CD8-positive, alpha-beta memory T cell (primary cell): ENCODE measurements around the gene UNC93B1. TPM values are rescaled to one million over a fixed set of nuclear protein-coding genes. Genes with fewer than 3 reads are reported as not detected.

ENCODE experiments used
- CTCF ChIA-PET: fragments of 350-600 bp; sonication (Branson Sonifier 250); formaldehyde crosslinking; loops from one replicate; lab custom pipeline; 2021; ENCODE audit warnings: antibody characterized with exemption; lab: Charles Lee
- POLR2A ChIA-PET: fragments of 350-600 bp; sonication (Branson Sonifier 250); formaldehyde crosslinking; loops from one replicate; lab custom pipeline; 2021; ENCODE audit warnings: antibody characterized with exemption; lab: Charles Lee
- DNase-seq, 5 donors: peaks; one replicate each; pipeline versions ENCODE4 v3.0.0 to v3.0.0-alpha.2; 2020 to 2022; ENCODE audit warnings: mixed read lengths in 1 of 5
- H3K27ac ChIP-seq: one replicate; pipeline ENCODE4 v1.7.0; 2013; ENCODE audit warnings: low read depth, mild to moderate bottlenecking, low read length, moderate library complexity
- H3K27me3 ChIP-seq: 2 replicates; pipeline ENCODE4 v1.7.0; 2013; ENCODE audit warnings: low read length, mild to moderate bottlenecking; ENCODE audit not compliant: insufficient read depth, poor library complexity, severe bottlenecking
- H3K36me3 ChIP-seq: 2 replicates; pipeline ENCODE4 v1.7.0; 2013; ENCODE audit warnings: mild to moderate bottlenecking, low read length, moderate library complexity; ENCODE audit not compliant: insufficient read depth
- H3K4me1 ChIP-seq: 2 replicates; pipeline ENCODE4 v1.7.0; 2013; ENCODE audit warnings: mild to moderate bottlenecking, low read length, moderate library complexity; ENCODE audit not compliant: insufficient read depth
- H3K4me3 ChIP-seq: 2 replicates; pipeline ENCODE4 v1.7.0; 2013; ENCODE audit warnings: mild to moderate bottlenecking, low read length
- H3K9me3 ChIP-seq: 2 replicates; pipeline ENCODE4 v1.7.0; 2013; ENCODE audit warnings: mild to moderate bottlenecking, low read length
- H3K27ac Mint-ChIP-seq, 8 donors: one replicate each; pipeline ENCODE4 v1.8.0; 2020 to 2021; ENCODE audit warnings: mixed read lengths in 8 of 8, mild to moderate bottlenecking in 6 of 8, inconsistent platforms in 3 of 8, moderate library complexity in 3 of 8
- H3K27me3 Mint-ChIP-seq, 2 donors: one replicate each; pipeline ENCODE4 v1.8.0; 2020 to 2021; ENCODE audit warnings: mixed read lengths in 2 of 2, mild to moderate bottlenecking in 1 of 2, moderate library complexity in 1 of 2
- H3K36me3 Mint-ChIP-seq, 3 donors: one replicate each; pipeline ENCODE4 v1.8.0; 2020 to 2021; ENCODE audit warnings: mixed read lengths in 3 of 3, inconsistent platforms in 1 of 3, mild to moderate bottlenecking in 1 of 3
- H3K4me1 Mint-ChIP-seq, 3 donors: one replicate each; pipeline ENCODE4 v1.8.0; 2020 to 2021; ENCODE audit warnings: mixed read lengths in 3 of 3, inconsistent platforms in 1 of 3, mild to moderate bottlenecking in 1 of 3
- H3K4me3 Mint-ChIP-seq, 7 donors: one replicate each; pipeline ENCODE4 v1.8.0; 2020 to 2021; ENCODE audit warnings: mixed read lengths in 7 of 7, mild to moderate bottlenecking in 6 of 7, moderate library complexity in 4 of 7, inconsistent platforms in 2 of 7
- H3K9me3 Mint-ChIP-seq, 5 donors: one replicate each; pipeline ENCODE4 v1.8.0; 2020 to 2022; ENCODE audit warnings: mixed read lengths in 5 of 5, mild to moderate bottlenecking in 3 of 5, moderate library complexity in 2 of 5, inconsistent platforms in 1 of 5
- polyA plus RNA-seq: library from polyadenylated mRNA; unstranded; fragments of 300-500 nt; fragmentation: Illumina TruSeq; gene quantifications from one replicate; pipeline ENCODE4 v1.2.3, GENCODE V29; 2021
- total RNA-seq, 2 experiments: library from RNA; stranded (reverse); gene quantifications; one replicate each; pipeline ENCODE4 v1.2.3, GENCODE V29; 2021

UNC93B1 gene
- total and polyA plus RNA-seq, 3 experiments from 2014 or later: 9.8 to 26.5 (median 11.1) TPM

DNA sequence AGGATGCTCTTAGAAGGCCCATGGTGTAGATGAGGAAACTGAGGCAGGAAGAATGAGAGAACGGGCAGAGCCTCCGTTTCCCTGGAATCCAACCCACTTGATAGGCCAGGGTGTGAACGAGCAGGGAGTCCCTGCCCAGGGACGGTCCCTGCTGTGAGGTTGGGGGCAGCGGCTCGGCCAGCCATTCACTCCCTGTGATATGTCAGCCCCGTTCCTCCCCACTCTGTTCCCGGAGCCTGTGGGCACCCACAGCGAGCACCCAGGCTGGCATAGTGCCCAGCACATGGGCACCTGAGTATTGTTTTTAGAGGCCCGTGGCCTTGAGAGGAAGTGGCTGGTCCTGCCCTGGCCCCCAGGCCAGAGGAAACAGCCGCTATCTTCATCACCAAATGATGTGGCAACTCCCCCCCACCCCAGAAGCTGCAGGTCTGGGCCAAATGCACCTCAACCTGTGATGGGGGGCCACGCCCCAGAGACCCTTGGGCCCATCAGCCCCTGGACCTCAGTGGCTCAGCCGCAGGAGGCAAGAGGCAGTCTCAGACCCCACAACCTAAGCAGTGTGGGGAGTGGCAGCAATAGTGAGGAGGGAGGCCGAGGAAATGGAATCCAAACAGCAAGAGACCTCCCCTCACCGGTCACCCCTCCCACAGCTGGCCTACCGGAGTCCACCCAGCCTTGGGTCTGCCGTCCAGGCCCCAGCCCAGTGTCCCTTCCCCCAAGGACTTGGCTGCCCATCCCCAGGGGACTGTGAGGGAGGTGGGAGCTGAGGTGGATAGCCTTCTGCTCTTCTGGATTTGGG lies 8.3 kb upstream of the UNC93B1 start:
- POLR2A ChIA-PET: no interaction called here

DNA sequence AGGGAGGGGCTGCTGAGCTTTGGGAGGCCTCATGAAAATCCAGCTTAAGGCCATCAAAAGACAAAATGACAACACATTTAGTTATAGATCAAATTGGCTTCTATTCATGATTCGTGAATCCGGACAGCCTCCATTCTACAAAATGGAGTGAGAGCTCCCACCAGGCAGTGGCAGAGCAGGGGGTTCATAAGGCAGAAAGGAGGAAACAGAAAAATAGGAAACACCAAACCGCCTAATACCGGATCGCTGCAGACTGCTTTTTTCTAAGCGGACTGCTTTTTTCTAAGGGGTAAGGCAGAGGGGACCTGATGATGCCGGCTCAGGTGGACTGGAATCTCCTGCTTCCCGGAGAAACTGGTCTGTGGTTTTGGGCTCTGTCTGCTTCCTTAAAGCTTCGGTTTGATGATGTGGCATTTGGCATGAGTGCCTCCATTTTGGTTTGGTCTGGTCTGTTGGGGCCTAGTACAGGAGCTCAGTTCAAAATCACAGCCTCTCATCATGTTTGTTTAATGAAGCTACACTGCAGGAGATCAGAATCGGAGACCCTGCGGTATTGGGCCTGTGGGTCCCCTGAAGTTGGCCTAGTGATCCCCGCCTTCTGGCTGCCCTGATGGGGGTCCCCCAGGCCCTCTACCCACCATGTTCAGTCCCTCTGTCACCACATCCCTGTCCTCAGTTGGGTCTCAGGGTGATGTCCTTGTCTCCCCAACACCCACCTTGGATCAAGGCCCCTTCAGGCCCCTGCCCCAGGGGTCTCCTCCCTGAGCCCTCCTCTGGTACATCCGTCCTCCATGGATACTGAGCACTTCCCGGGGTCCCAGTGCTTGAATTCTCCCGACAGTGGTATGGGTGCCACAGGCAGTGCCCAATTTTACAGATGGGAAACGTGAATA lies 7.4 kb upstream of the UNC93B1 start:
- ChIA-PET CTCF (interaction anchor here (1.1 kb wide), 1 partner anchor 13 kb away, joined by 3 read pairs; no protein-coding TSS in a partner anchor), POLR2A (no interaction called here)

More for the DNA sequence above, 8.3 kb upstream of the UNC93B1 start:
- Histone ChIP-seq H3K4me1 (no peaks in the 10 kb centered on the region), H3K27ac (no peak overlapping the region), H3K9me3 (no peaks in the 10 kb centered on the region), H3K4me3 (no peak overlapping the region), H3K27me3 (no peaks in the 10 kb centered on the region), H3K36me3 (no peaks in the 10 kb centered on the region)
- Mint-ChIP-seq H3K36me3 (no peaks in the 10 kb centered on the region), H3K27ac (no peak overlapping the region), H3K9me3 (no peaks in the 10 kb centered on the region), H3K4me1 (peaks cover 0 to 11% (median 0%) of the 10 kb centered on the region in 3 donors), H3K27me3 (peaks cover 2 to 4% of the 10 kb centered on the region in 2 donors), H3K4me3 (no peak overlapping the region)
- DNase-seq: no peak
- CTCF ChIA-PET: no interaction called here

DNA sequence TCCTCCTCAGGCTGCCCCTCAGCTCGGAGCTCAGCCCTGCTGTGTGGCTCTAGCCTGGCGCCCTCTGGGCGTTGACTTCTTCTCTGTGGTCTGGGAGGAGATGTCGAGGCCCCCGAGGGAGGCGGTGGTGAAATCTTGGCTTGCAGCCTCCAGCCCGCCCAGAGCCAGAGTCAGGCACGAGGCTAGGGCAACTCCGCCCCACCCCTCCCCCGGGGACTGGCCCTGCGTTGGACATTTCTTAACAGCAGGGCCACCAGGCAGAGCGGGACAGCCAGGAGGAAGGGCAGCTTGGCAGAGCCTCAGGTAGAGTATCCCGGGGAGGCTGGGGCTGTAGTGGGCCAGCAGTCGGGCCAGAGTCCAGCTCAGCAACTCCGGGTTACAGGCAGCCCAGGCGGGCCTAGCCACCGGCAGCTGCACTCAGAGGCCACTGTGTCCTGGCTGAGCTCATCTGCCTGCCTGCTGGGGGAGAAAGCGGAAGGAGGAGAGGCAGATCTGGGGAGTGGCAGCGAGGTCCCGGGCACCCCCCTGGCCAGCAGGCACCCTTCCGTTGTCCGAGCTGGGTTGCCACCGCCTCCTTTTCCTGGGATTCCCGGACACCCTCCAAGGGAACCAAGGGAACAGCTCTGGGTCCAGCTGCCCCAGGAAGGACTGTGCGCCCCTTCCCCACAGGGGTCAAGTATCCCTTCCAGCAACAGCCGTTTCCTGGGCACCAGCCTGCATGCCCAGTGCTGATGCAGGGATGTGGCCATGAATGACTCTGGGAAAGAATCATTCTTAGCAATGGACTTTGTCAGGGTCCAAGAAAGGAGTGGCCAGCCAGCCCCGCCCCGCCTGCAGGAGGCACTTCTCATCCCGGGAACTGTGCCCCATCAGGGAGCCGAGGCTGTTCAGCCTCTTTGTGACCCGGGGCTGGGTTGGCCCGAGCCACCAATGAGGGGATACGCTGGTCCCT lies 6.5 kb upstream of the UNC93B1 start, which contains the start of gene ALDH3B1:
Gene ALDH3B1, plus strand, starts transcription at position 238 of the 952 bp plus-strand sequence. CDS start 4,971 bp downstream, outside the sequence.
- peaks cover 0 to 11% (median 0%) of the 10 kb centered on the region in 3 donors for H3K4me1 Mint-ChIP-seq
- H3K4me1 ChIP-seq: no peaks in the 10 kb centered on the region
- H3K27me3 Mint-ChIP-seq: peaks cover 2 to 4% of the 10 kb centered on the region in 2 donors
- POLR2A ChIA-PET: no interaction called here
- CTCF ChIA-PET: interaction anchor here (1.1 to 1.7 kb wide), 2 partner anchors 12 to 27 kb away, joined by 3 to 6 read pairs; no protein-coding TSS in a partner anchor
- no peaks in the 10 kb centered on the region for H3K9me3 ChIP-seq
- peak within 1 kb of the TSS in 1 of 7 donors; percentile 30 for H3K4me3 Mint-ChIP-seq
- no peak within 1 kb of the TSS for H3K27ac ChIP-seq
- no peaks in the 10 kb centered on the region for H3K9me3 Mint-ChIP-seq
- H3K27me3 ChIP-seq: no peaks in the 10 kb centered on the region
- H3K36me3 ChIP-seq: no peaks in the 10 kb centered on the region
- H3K27ac Mint-ChIP-seq: peak within 1 kb of the TSS in 3 of 8 donors; percentile 7 to 32 (median 27)
- no peaks in the 10 kb centered on the region for H3K36me3 Mint-ChIP-seq
- DNase-seq: no peak
- H3K4me3 ChIP-seq: no peak within 1 kb of the TSS

More for the DNA sequence above, 7.4 kb upstream of the UNC93B1 start:
- Histone ChIP-seq H3K36me3 (no peaks in the 10 kb centered on the region), H3K27me3 (no peaks in the 10 kb centered on the region), H3K4me3 (no peak overlapping the region), H3K4me1 (no peaks in the 10 kb centered on the region), H3K9me3 (no peaks in the 10 kb centered on the region), H3K27ac (no peak overlapping the region)
- Mint-ChIP-seq H3K27me3 (peaks cover 2 to 4% of the 10 kb centered on the region in 2 donors), H3K4me1 (peaks cover 0 to 11% (median 0%) of the 10 kb centered on the region in 3 donors), H3K27ac (no peak overlapping the region), H3K9me3 (no peaks in the 10 kb centered on the region), H3K36me3 (no peaks in the 10 kb centered on the region), H3K4me3 (no peak overlapping the region)
- no peak for DNase-seq

- ChIA-PET CTCF (interaction anchor here (1.7 to 2.0 kb wide), 2 partner anchors 15 to 28 kb away, joined by 5 to 6 read pairs; no protein-coding TSS in a partner anchor), POLR2A (no interaction called here)
- Histone ChIP-seq H3K36me3 (no peaks in the 10 kb centered on the region), H3K9me3 (no peaks in the 10 kb centered on the region), H3K27me3 (no peaks in the 10 kb centered on the region), H3K27ac (no peak overlapping the region), H3K4me3 (no peak overlapping the region), H3K4me1 (peaks cover 4% of the 10 kb centered on the region)
- Mint-ChIP-seq H3K4me1 (peaks cover 3 to 15% (median 4%) of the 10 kb centered on the region in 3 donors), H3K4me3 (peak overlapping the region in 1 of 7 donors; percentile 30), H3K36me3 (no peaks in the 10 kb centered on the region), H3K9me3 (no peaks in the 10 kb centered on the region), H3K27me3 (peaks cover 2 to 4% of the 10 kb centered on the region in 2 donors), H3K27ac (peak overlapping the region in 3 of 8 donors; percentile 7 to 32 (median 27))
- no peak for DNase-seq
Measured at GRCh38 chr11:68009391-68010089, 5.6 kb upstream of the UNC93B1 start.

- Histone ChIP-seq H3K27me3 (no peaks in the 10 kb centered on the region), H3K27ac (no peak overlapping the region), H3K36me3 (no peaks in the 10 kb centered on the region), H3K9me3 (no peaks in the 10 kb centered on the region), H3K4me3 (no peak overlapping the region), H3K4me1 (peaks cover 9% of the 10 kb centered on the region)
- H3K36me3 Mint-ChIP-seq: no peaks in the 10 kb centered on the region
- H3K9me3 Mint-ChIP-seq: no peaks in the 10 kb centered on the region
- DNase-seq: no peak
- H3K4me3 Mint-ChIP-seq: no peak overlapping the region
- peaks cover 4 to 21% (median 6%) of the 10 kb centered on the region in 3 donors for H3K4me1 Mint-ChIP-seq
- ChIA-PET POLR2A (no interaction called here), CTCF (interaction anchor here (1.7 to 2.0 kb wide), 2 partner anchors 14 to 29 kb away, joined by 5 to 6 read pairs; no protein-coding TSS in a partner anchor)
- peaks cover 0 to 4% of the 10 kb centered on the region in 2 donors for H3K27me3 Mint-ChIP-seq
- H3K27ac Mint-ChIP-seq: peak overlapping the region in 3 of 8 donors; percentile 7 to 58 (median 11)
Measured at GRCh38 chr11:68008381-68009337, 4.8 kb upstream of the UNC93B1 start.
